ENCODE results near the gene TTLL11. TPM values are rescaled to one million over a fixed set of nuclear protein-coding genes. Genes with fewer than 3 reads are reported as not detected.

The TTLL11 gene
- total and polyA plus RNA-seq, 8 donors: 3.4 to 7.5 (median 5.5) TPM

DNA sequence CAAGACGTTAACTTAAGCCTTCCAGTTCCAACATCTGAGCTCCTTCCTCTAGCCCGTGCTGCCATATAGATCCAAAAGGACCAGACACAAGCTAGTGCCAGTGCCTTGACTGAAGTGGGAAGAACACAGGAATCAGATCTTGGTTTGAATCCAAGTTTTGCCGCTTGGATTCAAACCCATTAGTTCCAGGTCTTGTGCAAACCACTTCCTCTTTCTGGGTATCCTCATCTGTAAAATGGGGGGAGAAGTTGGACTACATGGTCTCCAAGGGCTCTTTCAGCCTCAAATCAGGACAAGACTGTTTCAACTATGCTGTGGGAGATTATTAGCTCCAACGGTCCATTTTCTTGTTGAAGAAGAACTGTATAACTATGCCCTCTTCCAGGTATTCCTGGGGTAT is 32.6 kb downstream of the TTLL11 start:
- no peaks in the 10 kb centered on the region for H3K27me3 ChIP-seq
- H3K9me3 ChIP-seq: no peaks in the 10 kb centered on the region
- DNase-seq (no peak), ATAC-seq (no peak), FAIRE-seq (no peak)
- H3K4me1 ChIP-seq: peaks cover 0 to 5% (median 0%) of the 10 kb centered on the region in 3 donors
- TF ChIP-seq, protein P1, sequence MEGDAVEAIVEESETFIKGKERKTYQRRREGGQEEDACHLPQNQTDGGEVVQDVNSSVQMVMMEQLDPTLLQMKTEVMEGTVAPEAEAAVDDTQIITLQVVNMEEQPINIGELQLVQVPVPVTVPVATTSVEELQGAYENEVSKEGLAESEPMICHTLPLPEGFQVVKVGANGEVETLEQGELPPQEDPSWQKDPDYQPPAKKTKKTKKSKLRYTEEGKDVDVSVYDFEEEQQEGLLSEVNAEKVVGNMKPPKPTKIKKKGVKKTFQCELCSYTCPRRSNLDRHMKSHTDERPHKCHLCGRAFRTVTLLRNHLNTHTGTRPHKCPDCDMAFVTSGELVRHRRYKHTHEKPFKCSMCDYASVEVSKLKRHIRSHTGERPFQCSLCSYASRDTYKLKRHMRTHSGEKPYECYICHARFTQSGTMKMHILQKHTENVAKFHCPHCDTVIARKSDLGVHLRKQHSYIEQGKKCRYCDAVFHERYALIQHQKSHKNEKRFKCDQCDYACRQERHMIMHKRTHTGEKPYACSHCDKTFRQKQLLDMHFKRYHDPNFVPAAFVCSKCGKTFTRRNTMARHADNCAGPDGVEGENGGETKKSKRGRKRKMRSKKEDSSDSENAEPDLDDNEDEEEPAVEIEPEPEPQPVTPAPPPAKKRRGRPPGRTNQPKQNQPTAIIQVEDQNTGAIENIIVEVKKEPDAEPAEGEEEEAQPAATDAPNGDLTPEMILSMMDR (IDR thresholded peaks at IDR 0.05): no peak
- intact Hi-C loops (cut with DNase I): no loop called here
- 86 to 87% methylated on average over 4 of the region's 4 CpGs for WGBS, 2 donors
- no peak overlapping the region for H3K27ac ChIP-seq
- H3K4me3 ChIP-seq: no peak overlapping the region
- H3K36me3 ChIP-seq: no peaks in the 10 kb centered on the region

GRCh38 chr9:122059955-122060324 is 33.2 kb downstream of the TTLL11 start:
- TF ChIP-seq, protein P1 (IDR thresholded peaks at IDR 0.05): no peak
- Histone ChIP-seq H3K4me3 (no peak overlapping the region), H3K9me3 (no peaks in the 10 kb centered on the region), H3K4me1 (no peaks in the 10 kb centered on the region), H3K27ac (no peak overlapping the region), H3K36me3 (no peaks in the 10 kb centered on the region), H3K27me3 (no peaks in the 10 kb centered on the region)
- DNase-seq: no peak
- intact Hi-C loops (cut with DNase I): no loop called here
- WGBS, 2 donors: 88% methylated on average over 1 of the region's 1 CpG
- no peak for ATAC-seq
- FAIRE-seq: no peak

DNA sequence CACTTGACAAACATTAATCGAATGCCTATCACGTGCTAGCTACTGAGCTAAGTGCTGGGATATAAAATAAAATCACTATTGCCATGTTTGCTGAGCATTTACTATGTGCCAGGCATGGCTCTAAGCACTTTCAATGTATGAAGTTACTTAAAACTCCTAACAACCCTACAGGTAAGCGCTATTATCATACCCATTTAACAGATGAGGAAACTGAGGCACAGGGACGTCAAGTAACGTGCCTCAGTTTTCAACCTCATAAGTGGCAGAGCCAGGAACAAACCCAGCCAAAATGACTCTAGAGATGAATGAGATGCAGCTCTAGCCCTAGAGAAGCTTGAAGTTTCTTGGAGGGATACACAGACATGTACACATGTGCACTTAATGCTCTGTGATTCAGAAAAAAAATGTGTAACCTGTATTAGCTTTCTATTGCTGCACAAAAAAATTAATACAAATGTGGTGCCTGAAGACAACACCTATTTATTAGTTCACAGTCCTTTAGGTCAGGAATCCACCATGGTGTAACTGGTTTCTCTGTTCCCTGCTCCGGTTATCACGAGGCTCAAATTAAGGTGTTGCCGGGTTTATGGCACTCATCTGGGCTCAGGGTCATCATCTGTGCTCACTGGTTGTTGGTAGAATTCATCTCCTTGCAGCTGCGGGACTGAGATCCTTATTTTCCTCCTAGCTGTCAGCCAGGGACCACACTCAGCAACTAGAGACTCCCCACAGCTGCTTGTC is 33.7 kb downstream of the TTLL11 start:
- FAIRE-seq: no peak
- intact Hi-C loops (cut with DNase I): no loop called here
- Histone ChIP-seq H3K27ac (no peak overlapping the region), H3K27me3 (no peaks in the 10 kb centered on the region), H3K4me3 (no peak overlapping the region), H3K9me3 (no peaks in the 10 kb centered on the region), H3K36me3 (no peaks in the 10 kb centered on the region), H3K4me1 (no peaks in the 10 kb centered on the region)
- TF ChIP-seq, protein P1 (IDR thresholded peaks at IDR 0.05): no peak
- 95% methylated on average over 9 of the region's 9 CpGs for WGBS, 2 donors
- ATAC-seq: no peak
- no peak for DNase-seq

DNA sequence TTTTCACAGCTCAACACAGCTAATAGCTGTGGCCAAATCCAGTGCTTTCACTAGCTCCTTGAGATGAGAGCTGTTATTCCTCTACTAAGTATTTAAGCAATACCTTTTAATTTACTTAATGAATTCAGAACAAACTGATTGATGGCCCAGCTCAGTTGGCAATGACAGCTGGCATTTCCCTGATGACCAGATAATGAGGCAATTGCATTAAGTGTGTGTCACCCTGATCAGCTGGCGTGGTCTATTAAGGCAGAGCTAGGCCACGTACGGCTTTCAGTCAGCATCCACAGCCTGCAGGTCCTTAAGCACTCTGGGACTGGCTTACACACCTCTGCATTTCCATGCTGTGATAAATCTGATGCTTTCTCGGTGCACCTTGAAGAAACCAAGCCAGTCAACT is 34.4 kb downstream of the TTLL11 start:
- WGBS, 2 donors: 93 to 96% methylated on average over 4 of the region's 4 CpGs
- intact Hi-C loops (cut with DNase I): no loop called here
- no peaks in the 10 kb centered on the region for H3K27me3 ChIP-seq
- no peaks in the 10 kb centered on the region for H3K4me1 ChIP-seq
- TF ChIP-seq, protein P1 (IDR thresholded peaks at IDR 0.05): no peak
- no peak overlapping the region for H3K4me3 ChIP-seq
- no peaks in the 10 kb centered on the region for H3K36me3 ChIP-seq
- no peaks in the 10 kb centered on the region for H3K9me3 ChIP-seq
- no peak overlapping the region for H3K27ac ChIP-seq
- ATAC-seq: no peak
- DNase-seq: no peak
- no peak for FAIRE-seq

GRCh38 chr9:122058051-122058450 is 35.1 kb downstream of the TTLL11 start:
- FAIRE-seq (no peak), ATAC-seq (no peak), DNase-seq (no peak)
- no peaks in the 10 kb centered on the region for H3K4me1 ChIP-seq
- 86 to 87% methylated on average over 4 of the region's 4 CpGs for WGBS, 2 donors
- no peak overlapping the region for H3K4me3 ChIP-seq
- intact Hi-C loops (cut with DNase I): no loop called here
- H3K36me3 ChIP-seq: no peaks in the 10 kb centered on the region
- H3K9me3 ChIP-seq: no peaks in the 10 kb centered on the region
- no peak overlapping the region for H3K27ac ChIP-seq
- H3K27me3 ChIP-seq: no peaks in the 10 kb centered on the region
- TF ChIP-seq, protein P1 (IDR thresholded peaks at IDR 0.05): no peak

All from pancreas (tissue), 10 donors.